HCT116 (cell line): ENCODE results near the gene HNRNPL. TPM values are rescaled to one million over a fixed set of nuclear protein-coding genes. Genes with fewer than 3 reads are reported as not detected.
"Not testable (repeated sequence)": the region's sequence is repeated elsewhere in the genome, so short reads cannot be mapped to it uniquely, and the experiment has no call there.

Source experiments
- ATAC-seq: fragments of 200-7000 bp; cut with Tn5 transposase; 2 replicates; pipeline ENCODE4 v1.9.1; 2020; ENCODE audit warnings: mild to moderate bottlenecking, moderate library complexity
- BruUV-seq: library from RNA; stranded (reverse); fragments of 400-500 nt; replicated peaks from 2 replicates; lab custom pipeline; 2021; lab: Mats Ljungman, UMichigan
- CTCF ChIA-PET: fragments of 300-600 bp; sonication (Branson Sonifier 250); formaldehyde crosslinking; loops from one replicate; lab custom pipeline; 2021; ENCODE audit warnings: antibody characterized with exemption; lab: Charles Lee
- POLR2A ChIA-PET: fragments of 300-600, 350-600 bp; sonication (Branson Sonifier 250); formaldehyde crosslinking; loops from one replicate; lab custom pipeline; 2021; ENCODE audit warnings: antibody characterized with exemption; lab: Charles Lee
- RAD21 ChIA-PET, 2 experiments: fragments of 300-600 bp; sonication (Branson Sonifier 250); formaldehyde crosslinking; loops; one replicate each; lab custom pipeline; 2023; ENCODE audit warnings: low total read pairs in 2 of 2; ENCODE audit not compliant: uncharacterized antibody in 2 of 2, unreplicated experiment in 2 of 2, low non-redundant PET in 1 of 2; lab: Charles Lee
- DNase-seq: peaks from one replicate; pipeline ENCODE4 v3.0.0-alpha.2; 2010; ENCODE audit warnings: low read depth, low spot score
- H2AFZ ChIP-seq: fragments of 200-600 bp; shearing (Covaris generic), sonication (generic); 2 replicates; pipeline ENCODE4 v1.6.1; 2017; ENCODE audit warnings: low read depth, mixed run types, mixed read lengths, antibody characterized with exemption, low read length; ENCODE audit not compliant: poor library complexity, severe bottlenecking
- H3K27ac ChIP-seq: 2 replicates; pipeline ENCODE4 v1.5.1; 2012; ENCODE audit warnings: low read depth, low read length
- H3K27me3 ChIP-seq: fragments of 200-600 bp; sonication (generic); 2 replicates; pipeline ENCODE4 v1.6.1; 2016; ENCODE audit warnings: mixed run types, low read length, mixed read lengths; ENCODE audit not compliant: insufficient read depth
- H3K36me3 ChIP-seq, 2 experiments: fragments of 200-500 bp in 1 of 2; fragments of 200-600 bp in 1 of 2; sonication (Bioruptor generic) in 1 of 2; sonication (generic) in 1 of 2; 2 replicates each; pipeline versions ENCODE4 v1.5.1 to v1.6.1; 2014 to 2016; ENCODE audit warnings: low read length in 2 of 2, inconsistent platforms in 1 of 2, mixed read lengths in 1 of 2, mixed run types in 1 of 2; ENCODE audit not compliant: insufficient read depth in 2 of 2, control insufficient read depth in 1 of 2
- H3K4me1 ChIP-seq, 2 experiments: fragments of 200-600 bp in 1 of 2; sonication (generic) in 1 of 2; 2 replicates each; pipeline versions ENCODE4 v1.5.1 to v1.6.1; 2012 to 2017; ENCODE audit warnings: low read length in 2 of 2, inconsistent platforms in 1 of 2, mild to moderate bottlenecking in 1 of 2, mixed read lengths in 1 of 2, mixed run types in 1 of 2, moderate library complexity in 1 of 2; ENCODE audit not compliant: insufficient read depth in 2 of 2, control insufficient read depth in 1 of 2
- H3K4me2 ChIP-seq: fragments of 200-600 bp; sonication (generic); 2 replicates; pipeline ENCODE4 v1.6.1; 2017; ENCODE audit warnings: mixed run types, low read length, mixed read lengths
- H3K4me3 ChIP-seq, 2 experiments: fragments of 200-600 bp in 1 of 2; sonication (generic) in 1 of 2; replicated peaks in 1 of 2; 2 replicates each; pipeline ENCODE4 v1.5.1; 2011 to 2016; ENCODE audit warnings: low read length in 2 of 2, control low read depth in 1 of 2, low read depth in 1 of 2, mild to moderate bottlenecking in 1 of 2, mixed read lengths in 1 of 2, mixed run types in 1 of 2
- H3K79me2 ChIP-seq: fragments of 200-600 bp; sonication (generic); 2 replicates; pipeline ENCODE4 v1.6.1; 2017; ENCODE audit warnings: mild to moderate bottlenecking, mixed run types, low read length, moderate library complexity, mixed read lengths; ENCODE audit not compliant: insufficient read depth
- H3K9ac ChIP-seq: fragments of 200-600 bp; sonication (generic); 2 replicates; pipeline ENCODE4 v1.6.1; 2016; ENCODE audit warnings: low read length, mixed read lengths
- H3K9me2 ChIP-seq: fragments of 200-600 bp; sonication (generic), shearing (Covaris generic); 2 replicates; pipeline ENCODE4 v1.6.1; 2017; ENCODE audit warnings: mixed run types, mild to moderate bottlenecking, moderate library complexity; ENCODE audit not compliant: insufficient read depth
- H3K9me3 ChIP-seq, 2 experiments: fragments of 200-500 bp in 1 of 2; fragments of 200-600 bp in 1 of 2; sonication (Bioruptor generic) in 1 of 2; sonication (generic) in 1 of 2; 2 replicates each; pipeline ENCODE4 v1.6.1; 2014 to 2017; ENCODE audit warnings: low read length in 2 of 2, mixed read lengths in 2 of 2, inconsistent platforms in 1 of 2, low read depth in 1 of 2, mild to moderate bottlenecking in 1 of 2, mixed run types in 1 of 2, moderate library complexity in 1 of 2; ENCODE audit not compliant: control insufficient read depth in 1 of 2, insufficient read depth in 1 of 2
- H4K20me1 ChIP-seq: fragments of 200-600 bp; sonication (generic), shearing (Covaris generic); 2 replicates; pipeline ENCODE4 v1.6.1; 2017; ENCODE audit warnings: mixed run types, mild to moderate bottlenecking, moderate library complexity; ENCODE audit not compliant: insufficient read depth
- EZH2phosphoT487 ChIP-seq: fragments of 200-600 bp; IDR thresholded peaks from 2 replicates; pipeline ENCODE4 v1.6.1; 2018; ENCODE audit warnings: antibody characterized with exemption, borderline replicate concordance
- FOSL1 ChIP-seq: IDR thresholded peaks from 2 replicates; pipeline ENCODE4 v1.6.1; 2012; ENCODE audit warnings: low read depth
- POLR2AphosphoS5 ChIP-seq: IDR thresholded peaks from 2 replicates; pipeline ENCODE4 v1.6.1; 2011; ENCODE audit warnings: mild to moderate bottlenecking, low read depth, low read length, moderate library complexity
- SIN3A ChIP-seq: IDR thresholded peaks from 2 replicates; pipeline ENCODE4 v1.6.1; 2012; ENCODE audit warnings: low read depth
- ZFX ChIP-seq: fragments of 450-650 bp; IDR thresholded peaks from 2 replicates; pipeline ENCODE4 v1.6.1; 2017
- intact Hi-C: fragments of 100-400 bp; cut with micrococcal nuclease; formaldehyde crosslinking; loops from 2 replicates; pipeline ENCODE4 v1.10.0; 2022
- total RNA-seq: library from RNA; stranded (reverse); gene quantifications from one replicate; pipeline ENCODE4 v1.2.1, GENCODE V29; 2021; ENCODE audit not compliant: unreplicated experiment

The HNRNPL gene
- total RNA-seq, 1 experiment from 2014 or later = 551 TPM

DNA sequence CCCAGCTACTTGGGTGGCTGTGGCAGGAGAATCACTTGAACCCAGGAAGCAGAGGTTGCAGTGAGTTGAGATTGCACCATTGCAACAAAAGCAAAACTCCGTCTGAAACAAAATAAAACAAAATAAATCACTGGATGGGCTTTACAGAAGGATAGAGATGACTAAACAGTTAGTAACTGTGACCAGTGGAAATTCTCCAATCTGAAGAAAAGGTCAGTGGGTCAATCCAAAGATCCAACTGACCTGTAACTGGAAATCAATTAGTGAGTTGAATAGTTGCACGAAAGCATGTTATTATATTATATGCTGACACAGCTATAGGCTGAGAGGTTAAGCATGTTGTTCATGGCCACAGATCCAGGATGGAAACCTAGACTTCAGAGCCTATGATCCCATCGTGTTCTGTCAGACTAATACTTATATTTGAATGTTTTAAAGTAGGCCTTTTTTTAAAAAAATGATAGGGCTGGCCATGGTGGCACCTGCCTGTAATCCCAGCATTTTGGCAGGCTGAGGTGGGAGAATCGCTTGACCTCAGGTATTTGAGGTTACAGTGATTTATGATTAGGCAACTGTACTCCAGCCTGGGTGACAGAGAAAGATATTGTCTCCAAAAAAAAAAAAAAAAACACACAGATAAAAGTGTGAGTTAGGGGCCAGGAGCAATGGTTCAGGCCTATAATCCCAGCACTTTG lies 19.6 kb downstream of the HNRNPL start (continued):
- no peak for TF ChIP-seq SIN3A
- TF ChIP-seq EZH2phosphoT487 = no peak
- TF ChIP-seq POLR2AphosphoS5 = no peak
- TF ChIP-seq, all 23 proteins: peak for 0

DNA sequence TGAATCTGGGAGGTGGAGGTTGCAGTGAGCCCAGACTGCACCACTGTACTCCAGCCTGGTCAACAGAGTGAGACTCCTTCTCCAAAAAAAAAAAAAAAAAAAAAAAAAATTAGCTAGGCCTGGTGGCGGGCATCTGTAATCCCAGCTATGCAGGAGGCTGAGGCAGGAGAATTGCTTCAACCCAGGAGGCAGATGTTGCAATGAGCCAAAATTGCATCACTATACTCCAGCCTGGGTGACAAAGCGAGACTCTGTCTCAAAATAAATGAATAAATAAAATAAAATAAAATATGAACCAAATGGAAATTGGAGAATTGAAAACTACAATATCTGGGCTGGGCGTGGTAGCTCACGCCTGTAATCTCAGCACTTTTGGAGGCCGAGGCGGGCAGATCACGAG lies 20.6 kb downstream of the HNRNPL start:
- H3K36me3 ChIP-seq, H3K9me3 ChIP-seq, H4K20me1 ChIP-seq, H3K4me2 ChIP-seq, DNase-seq, H3K9me2 ChIP-seq, intact Hi-C loops, ATAC-seq, H2AFZ ChIP-seq, H3K27me3 ChIP-seq, H3K27ac ChIP-seq, H3K4me3 ChIP-seq, H3K9ac ChIP-seq, BruUV-seq: not testable (repeated sequence)
- Histone ChIP-seq H3K79me2 (peaks cover 54% of the 10 kb centered on the region), H3K4me1 (peaks cover 2 to 17% of the 10 kb centered on the region in 2 experiments; a peak in 3 of 4 replicates)
- ChIA-PET RAD21 (interaction anchor here in 1 of 2 experiments (0.6 kb wide), 1 partner anchor 210 kb away, joined by 7 read pairs; the partner anchor contains the start of gene EIF3K), POLR2A (interaction anchor here (0.7 kb wide), 1 partner anchor 11 kb away, joined by 3 read pairs; no protein-coding TSS in a partner anchor), CTCF (interaction anchor here (0.6 kb wide), 1 partner anchor 314 kb away, joined by 4 read pairs; no protein-coding TSS in a partner anchor)

DNA sequence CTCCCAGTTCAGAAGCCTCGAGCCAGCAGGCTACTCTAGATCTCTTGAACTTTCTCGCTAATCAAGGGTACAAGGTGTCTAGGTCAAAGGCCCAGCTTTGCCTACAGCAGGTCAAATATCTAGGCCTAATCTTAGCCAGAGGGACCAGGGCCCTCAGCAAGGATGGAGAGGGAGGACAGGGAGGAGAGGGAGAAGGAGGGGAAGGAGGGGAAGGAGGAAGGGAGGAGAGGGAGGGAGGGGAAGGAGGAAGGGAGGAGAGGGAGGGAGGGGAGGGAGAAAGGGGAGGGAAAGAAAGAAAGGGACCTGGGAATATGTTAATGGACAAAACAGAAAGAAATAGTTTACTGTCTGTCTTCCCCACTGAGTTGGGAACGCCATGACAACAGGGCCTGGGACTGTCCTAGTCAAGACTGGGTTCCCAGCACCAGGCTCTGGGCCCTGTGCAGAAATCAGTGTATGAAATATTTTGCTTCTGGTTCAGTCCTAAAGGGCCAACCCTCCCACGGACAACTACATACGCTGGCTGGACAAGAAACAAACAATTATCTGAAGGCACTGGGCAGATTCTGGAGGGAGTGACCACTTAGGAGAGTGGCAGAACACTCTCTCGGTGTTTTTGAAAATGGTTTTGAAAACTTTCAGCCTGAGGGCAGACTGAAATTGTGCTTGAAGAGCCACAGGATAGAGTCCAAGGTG lies 22.8 kb downstream of the HNRNPL start:
- ChIA-PET RAD21 (no interaction called here), POLR2A (no interaction called here), CTCF (no interaction called here)
- BruUV-seq = no TSS peak
- Histone ChIP-seq H3K4me3 (no peak overlapping the region), H3K79me2 (peaks cover 69% of the 10 kb centered on the region), H3K27ac (no peak overlapping the region), H3K9me3 (no peaks in the 10 kb centered on the region), H3K4me2 (no peak overlapping the region), H3K9ac (no peak overlapping the region), H3K36me3 (peaks cover 0 to 8% of the 10 kb centered on the region in 2 experiments; a peak in 1 of 4 replicates), H3K9me2 (no peaks in the 10 kb centered on the region), H4K20me1 (no peaks in the 10 kb centered on the region), H3K27me3 (no peaks in the 10 kb centered on the region), H3K4me1 (peaks cover 0 to 18% of the 10 kb centered on the region in 2 experiments; a peak in 2 of 4 replicates), H2AFZ (no peak overlapping the region)
- TF ChIP-seq FOSL1 = no peak
- 0 out of 2 replicates have a peak, but pooled peaks have one; percentile 0 for TF ChIP-seq POLR2AphosphoS5
- no peak for TF ChIP-seq ZFX
- ATAC-seq (no peak), DNase-seq (no peak)
- intact Hi-C loops = no loop called here
